Body of pancreas (tissue), 4 donors: ENCODE data around the gene SOX8. TPM values are rescaled to one million over a fixed set of nuclear protein-coding genes. Genes with fewer than 3 reads are reported as not detected.

Experiments used
- ATAC-seq: fragments of 150-250 bp; one replicate; pipeline ENCODE4 v1.9.1; 2016
- DNase-seq, 4 donors: peaks; one replicate each; pipeline ENCODE4 v3.0.0-alpha.2; 2019
- H3K27ac ChIP-seq, 4 donors: fragments of 200-600 bp; sonication (generic); 1 replicate in 3 of 4; 2 replicates in 1 of 4; pipeline versions ENCODE4 v1.5.1 to v1.6.1; 2016 to 2019; ENCODE audit warnings: mild to moderate bottlenecking in 1 of 4, mixed read lengths in 1 of 4, moderate library complexity in 1 of 4
- H3K27me3 ChIP-seq, 2 donors: fragments of 200-600 bp; sonication (generic); one replicate each; pipeline ENCODE4 v1.6.0; 2016; ENCODE audit warnings: mild to moderate bottlenecking in 1 of 2
- H3K36me3 ChIP-seq, 2 donors: fragments of 200-600 bp; sonication (generic); replicated peaks in 1 of 2; 2 replicates each; pipeline ENCODE4 v1.5.1; 2016; ENCODE audit warnings: low read depth in 2 of 2; ENCODE audit not compliant: insufficient read depth in 1 of 2
- H3K4me1 ChIP-seq: fragments of 200-600 bp; sonication (generic); one replicate; pipeline ENCODE4 v1.6.0; 2016
- H3K4me3 ChIP-seq, 2 donors: fragments of 200-600 bp; sonication (generic); 1 replicate in 1 of 2; 2 replicates in 1 of 2; pipeline ENCODE4 v1.5.1; 2016 to 2019
- H3K9me3 ChIP-seq, 3 donors: fragments of 200-600 bp; sonication (generic); 1 replicate in 2 of 3; 2 replicates in 1 of 3; pipeline ENCODE4 v1.5.1; 2016
- POLR2A ChIP-seq, 3 donors: fragments of 450-650 bp; IDR thresholded peaks; one replicate each; pipeline ENCODE4 v1.6.1; 2016; ENCODE audit warnings: antibody characterized with exemption in 3 of 3, mild to moderate bottlenecking in 2 of 3
- WGBS, 2 donors: methylation state at CpG; one replicate each; pipeline ENCODE4 v1.1.5; 2017; 5-methylcytosine and 5-hydroxymethylcytosine counted together
- intact Hi-C: fragments of 100-400 bp; cut with DNase I; formaldehyde crosslinking; loops from one replicate; pipeline ENCODE4 v1.15.1; 2023
- total RNA-seq, 2 donors: library from RNA; depleted of rRNA; stranded (reverse); fragments of >200 nt; gene quantifications; one replicate each; pipeline ENCODE4 v1.1.0, GENCODE V29; 2016
- TF ChIP-seq, protein P1 (sequence below), 7 experiments: fragments of 450-650 bp in 4 of 7; fragments of 200-600 bp in 3 of 7; sonication (generic) in 3 of 7; IDR thresholded peaks; one replicate each; pipeline ENCODE4 v1.5.1; 2016 to 2019; ENCODE audit warnings: antibody characterized with exemption in 7 of 7

The SOX8 gene
- total RNA-seq, 2 donors from 2014 or later: 2.6 to 3.3 TPM

- TF ChIP-seq, protein P1, sequence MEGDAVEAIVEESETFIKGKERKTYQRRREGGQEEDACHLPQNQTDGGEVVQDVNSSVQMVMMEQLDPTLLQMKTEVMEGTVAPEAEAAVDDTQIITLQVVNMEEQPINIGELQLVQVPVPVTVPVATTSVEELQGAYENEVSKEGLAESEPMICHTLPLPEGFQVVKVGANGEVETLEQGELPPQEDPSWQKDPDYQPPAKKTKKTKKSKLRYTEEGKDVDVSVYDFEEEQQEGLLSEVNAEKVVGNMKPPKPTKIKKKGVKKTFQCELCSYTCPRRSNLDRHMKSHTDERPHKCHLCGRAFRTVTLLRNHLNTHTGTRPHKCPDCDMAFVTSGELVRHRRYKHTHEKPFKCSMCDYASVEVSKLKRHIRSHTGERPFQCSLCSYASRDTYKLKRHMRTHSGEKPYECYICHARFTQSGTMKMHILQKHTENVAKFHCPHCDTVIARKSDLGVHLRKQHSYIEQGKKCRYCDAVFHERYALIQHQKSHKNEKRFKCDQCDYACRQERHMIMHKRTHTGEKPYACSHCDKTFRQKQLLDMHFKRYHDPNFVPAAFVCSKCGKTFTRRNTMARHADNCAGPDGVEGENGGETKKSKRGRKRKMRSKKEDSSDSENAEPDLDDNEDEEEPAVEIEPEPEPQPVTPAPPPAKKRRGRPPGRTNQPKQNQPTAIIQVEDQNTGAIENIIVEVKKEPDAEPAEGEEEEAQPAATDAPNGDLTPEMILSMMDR (IDR thresholded peaks at IDR 0.05): no peak
- no peak for TF ChIP-seq POLR2A (IDR thresholded peaks at IDR 0.05)
- intact Hi-C loops: no loop called here
- no peaks in the 10 kb centered on the region for H3K9me3 ChIP-seq
- ATAC-seq (no peak), DNase-seq (no peak)
- H3K4me1 ChIP-seq: no peaks in the 10 kb centered on the region
- H3K27me3 ChIP-seq: no peaks in the 10 kb centered on the region
- H3K27ac ChIP-seq: no peak overlapping the region
- no peaks in the 10 kb centered on the region for H3K36me3 ChIP-seq
- 72% methylated on average over 31 of the region's 35 CpGs; no CpG with 5 or more reads in 1 of the 2 donors for WGBS, 2 donors
- no peak overlapping the region for H3K4me3 ChIP-seq
Measured at GRCh38 chr16:988471-989353, 7.1 kb downstream of the SOX8 start.

GRCh38 chr16:989354-989814 is 7.8 kb downstream of the SOX8 start:
- Histone ChIP-seq H3K9me3 (no peaks in the 10 kb centered on the region), H3K27me3 (no peaks in the 10 kb centered on the region), H3K4me1 (no peaks in the 10 kb centered on the region), H3K36me3 (no peaks in the 10 kb centered on the region), H3K27ac (no peak overlapping the region), H3K4me3 (no peak overlapping the region)
- TF ChIP-seq POLR2A (IDR thresholded peaks at IDR 0.05): no peak
- TF ChIP-seq, protein P1 (IDR thresholded peaks at IDR 0.05): no peak
- intact Hi-C loops: no loop called here
- ATAC-seq (no peak), DNase-seq (no peak)
- WGBS, 2 donors: 69 to 79% methylated on average over 4 to 8 of the region's 11 CpGs

DNA sequence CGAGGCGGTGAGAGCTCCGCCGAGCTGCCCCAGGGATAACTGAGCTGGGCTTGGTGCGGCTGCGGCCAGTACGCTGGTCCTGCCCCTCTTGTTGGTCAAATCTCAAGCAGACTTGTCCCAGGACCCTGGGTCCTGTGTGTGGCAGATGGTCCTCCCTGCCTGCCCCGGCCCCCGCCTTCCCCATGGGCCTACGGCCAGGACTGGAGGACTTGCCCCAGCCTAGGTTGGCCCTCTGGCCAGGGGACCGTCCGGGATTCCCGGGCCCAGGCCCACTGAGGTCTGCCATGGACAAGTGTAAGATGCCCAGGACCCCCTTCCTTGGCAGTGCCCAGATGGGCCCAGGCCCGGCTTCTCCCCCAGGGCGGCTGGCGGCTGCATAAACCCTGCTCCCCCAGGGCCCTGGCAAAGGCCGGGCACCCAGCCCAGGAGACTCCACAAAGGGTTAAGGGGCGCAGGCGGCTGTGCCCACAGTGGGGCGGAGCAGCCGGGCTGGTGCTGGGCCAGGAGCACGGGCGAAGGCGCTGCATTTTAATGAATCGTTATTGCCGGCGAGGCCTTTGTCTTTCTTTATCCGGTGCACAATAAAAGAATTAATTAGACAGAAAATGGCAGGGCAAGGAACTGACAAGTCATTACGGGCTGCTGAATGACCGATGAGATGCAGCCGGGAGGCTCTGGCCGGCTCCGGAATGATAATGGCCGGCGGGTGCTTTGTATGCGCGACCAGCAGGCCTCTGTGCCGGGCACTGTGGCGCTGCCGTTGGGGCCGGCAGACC is 9.1 kb downstream of the SOX8 start:
- Histone ChIP-seq H3K36me3 (no peaks in the 10 kb centered on the region), H3K27ac (no peak overlapping the region), H3K9me3 (no peaks in the 10 kb centered on the region), H3K4me3 (no peak overlapping the region), H3K27me3 (no peaks in the 10 kb centered on the region), H3K4me1 (no peaks in the 10 kb centered on the region)
- DNase-seq (no peak), ATAC-seq (no peak)
- 78 to 82% methylated on average over 25 to 40 of the region's 41 CpGs for WGBS, 2 donors
- intact Hi-C loops: no loop called here
- TF ChIP-seq, protein P1 (IDR thresholded peaks at IDR 0.05): no peak
- TF ChIP-seq POLR2A (IDR thresholded peaks at IDR 0.05): no peak

DNA sequence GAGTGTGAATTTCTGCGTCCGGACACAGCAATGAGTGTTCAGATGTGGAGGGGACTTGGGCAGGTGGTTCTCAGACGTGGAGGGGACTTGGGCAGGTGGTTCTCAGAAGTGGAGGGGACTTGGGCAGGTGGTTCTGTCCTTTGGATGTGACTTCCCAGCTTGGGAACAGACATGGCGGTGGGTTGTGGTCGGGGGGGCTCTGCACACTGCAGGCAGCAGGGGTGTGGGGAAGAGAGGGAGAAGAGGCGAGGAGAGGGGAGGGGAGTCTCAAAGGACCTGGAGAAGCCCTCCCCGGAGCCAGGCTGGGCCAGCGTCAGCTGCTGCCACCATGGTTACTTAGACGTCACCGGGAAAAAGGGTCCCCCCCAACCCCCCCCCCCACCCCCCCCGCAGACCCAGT is 9.8 kb downstream of the SOX8 start:
- H3K27ac ChIP-seq: no peak overlapping the region
- ATAC-seq: no peak
- H3K27me3 ChIP-seq: no peaks in the 10 kb centered on the region
- H3K9me3 ChIP-seq: no peaks in the 10 kb centered on the region
- no peak for TF ChIP-seq POLR2A (IDR thresholded peaks at IDR 0.05)
- TF ChIP-seq, protein P1 (IDR thresholded peaks at IDR 0.05): no peak
- H3K4me3 ChIP-seq: no peak overlapping the region
- intact Hi-C loops: no loop called here
- DNase-seq: no peak
- no peaks in the 10 kb centered on the region for H3K4me1 ChIP-seq
- no peaks in the 10 kb centered on the region for H3K36me3 ChIP-seq
- 66 to 72% methylated on average over 8 to 11 of the region's 11 CpGs for WGBS, 2 donors
